Lower leg skin (tissue), 4 donors: ENCODE data around the gene MED25. TPM values are rescaled to one million over a fixed set of nuclear protein-coding genes. Genes with fewer than 3 reads are reported as not detected.

ENCODE experiments used
- DNase-seq, 2 donors: peaks; one replicate each; pipeline ENCODE4 v3.0.0-alpha.2; 2019; ENCODE audit warnings: low spot score in 2 of 2
- H3K4me3 ChIP-seq: fragments of 200-600 bp; sonication (generic); 2 replicates; pipeline ENCODE4 v1.5.1; 2017; ENCODE audit warnings: mild to moderate bottlenecking, low read depth; ENCODE audit not compliant: poor library complexity, severe bottlenecking
- CTCF ChIP-seq, 3 donors: fragments of 450-650 bp; IDR thresholded peaks; one replicate each; pipeline ENCODE4 v1.5.1; 2016; ENCODE audit warnings: antibody characterized with exemption in 3 of 3, mild to moderate bottlenecking in 3 of 3, moderate library complexity in 2 of 3
- POLR2A ChIP-seq, 2 donors: fragments of 450-650 bp; IDR thresholded peaks; one replicate each; pipeline ENCODE4 v1.6.1; 2016 to 2017; ENCODE audit warnings: antibody characterized with exemption in 2 of 2, mild to moderate bottlenecking in 1 of 2, moderate library complexity in 1 of 2
- WGBS, 2 donors: methylation state at CpG; one replicate each; pipeline ENCODE4 v1.1.5; 2018; 5-methylcytosine and 5-hydroxymethylcytosine counted together
- intact Hi-C: fragments of 100-400 bp; cut with DNase I; formaldehyde crosslinking; loops from one replicate; pipeline ENCODE4 v1.15.0; 2023; ENCODE audit warnings: low total_unique reads
- total RNA-seq, 4 donors: library from RNA; depleted of rRNA; stranded (reverse); fragments of >200 nt; gene quantifications; one replicate each; pipeline ENCODE4 v1.1.0, GENCODE V29; 2016

Gene MED25
- total RNA-seq, 4 donors from 2014 or later, result 28.9 to 43.7 (median 30.8) TPM

- no peak for DNase-seq
- intact Hi-C loops, result no loop called here
- 82 to 84% methylated on average over 26 to 27 of the region's 27 CpGs for WGBS, 2 donors
- H3K4me3 ChIP-seq, result no peak overlapping the region
- TF ChIP-seq POLR2A (IDR thresholded peaks at IDR 0.05), result no peak
- no peak for TF ChIP-seq CTCF (IDR thresholded peaks at IDR 0.05)
These were observed 54.4 kb downstream of the MED25 start for GRCh38 chr19:49872245-49873128.

- intact Hi-C loops, result no loop called here
- no peak overlapping the region for H3K4me3 ChIP-seq
- WGBS, 2 donors, result 86 to 89% methylated on average over 25 to 29 of the region's 29 CpGs
- no peak for TF ChIP-seq POLR2A (IDR thresholded peaks at IDR 0.05)
- no peak for TF ChIP-seq CTCF (IDR thresholded peaks at IDR 0.05)
- no peak for DNase-seq
These were observed 55.0 kb downstream of the MED25 start for GRCh38 chr19:49873129-49873521.

- 83 to 87% methylated on average over 10 of the region's 10 CpGs for WGBS, 2 donors
- intact Hi-C loops, result no loop called here
- no peak for TF ChIP-seq POLR2A (IDR thresholded peaks at IDR 0.05)
- TF ChIP-seq CTCF (IDR thresholded peaks at IDR 0.05), result no peak
- H3K4me3 ChIP-seq, result no peak overlapping the region
- DNase-seq, result no peak
These were observed 55.7 kb downstream of the MED25 start for GRCh38 chr19:49873834-49874233.

GRCh38 chr19:49874503-49875157 is 56.5 kb downstream of the MED25 start:
- intact Hi-C loops, result no loop called here
- no peak for DNase-seq
- no peak for TF ChIP-seq POLR2A (IDR thresholded peaks at IDR 0.05)
- TF ChIP-seq CTCF (IDR thresholded peaks at IDR 0.05), result no peak
- H3K4me3 ChIP-seq, result no peak overlapping the region
- 87 to 95% methylated on average over 11 of the region's 11 CpGs for WGBS, 2 donors

GRCh38 chr19:49875177-49875576 is 57.1 kb downstream of the MED25 start:
- intact Hi-C loops, result no loop called here

More at GRCh38 chr19:49875177-49875576, 57.1 kb downstream of the MED25 start:
- no peak overlapping the region for H3K4me3 ChIP-seq
- WGBS, 2 donors, result 85 to 91% methylated on average over 4 of the region's 4 CpGs
- no peak for DNase-seq
- no peak for TF ChIP-seq POLR2A (IDR thresholded peaks at IDR 0.05)
- TF ChIP-seq CTCF (IDR thresholded peaks at IDR 0.05), result no peak
